ENCODE data around the gene PTAR1.

The PTAR1 gene

GRCh38 chr9:69674112-69674685, 85.6 kb downstream of the PTAR1 start:
- no peak for DNase-seq

- DNase-seq = no peak
Observed at GRCh38 chr9:69673311-69673640, 86.5 kb downstream of the PTAR1 start.

GRCh38 chr9:69672596-69673310, 87.1 kb downstream of the PTAR1 start:
- peak; percentile 75 for DNase-seq

GRCh38 chr9:69671879-69672595, 87.8 kb downstream of the PTAR1 start, which contains the start of gene APBA1:
Gene APBA1 (minus strand): TSS chr9:69672371.
- DNase-seq = peak; percentile 45

GRCh38 chr9:69671311-69671878, 88.4 kb downstream of the PTAR1 start:
- no peak for DNase-seq

- DNase-seq = no peak
Observed at GRCh38 chr9:69667306-69667705, 92.5 kb downstream of the PTAR1 start.

- DNase-seq = no peak
Observed at GRCh38 chr9:69660304-69660703, 99.5 kb downstream of the PTAR1 start.

All from NCI-H446 treated with DMSO at 0.1 percent for 48 hours (cell line).